ENCODE measurements around the gene RNLS. TPM values are rescaled to one million over a fixed set of nuclear protein-coding genes. Genes with fewer than 3 reads are reported as not detected.

RNLS gene
- total RNA-seq, 2 experiments from 2014 or later, result not detected

DNA sequence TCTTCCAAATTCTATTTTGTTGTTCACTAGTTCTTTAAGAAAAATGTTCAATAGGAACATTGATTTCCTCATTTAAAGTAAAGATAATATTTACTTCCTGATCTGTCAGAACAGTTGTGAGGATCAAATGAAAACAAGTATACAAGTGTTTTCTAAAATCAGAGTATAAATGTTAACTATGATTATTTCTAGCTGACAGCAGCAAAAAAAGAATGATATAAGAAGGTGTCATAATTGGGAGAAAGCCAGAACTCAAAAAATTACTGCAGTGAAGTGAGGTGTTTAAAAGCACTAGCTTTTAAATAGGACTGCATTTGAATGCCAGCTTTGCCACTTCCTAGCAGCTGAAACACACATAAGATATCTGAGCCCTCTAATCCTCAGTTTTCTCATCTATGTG lies 283.3 kb downstream of the RNLS start:
- Histone ChIP-seq H3K4me2 (ENCODE audit: low read length) (no peak overlapping the region), H3K36me3 (ENCODE audit: insufficient read depth, low read length) (no peaks in the 10 kb centered on the region; the same call in 1 of the 2 replicates), H3K9me3 (ENCODE audit: low read length) (0 out of 2 replicates have a peak, but pooled peaks cover 17% of the 10 kb centered on the region), H3K9me2 (ENCODE audit: insufficient read depth, low read length) (no peaks in the 10 kb centered on the region), H3K4me3 (ENCODE audit: low read depth, low read length, poor library complexity, severe bottlenecking) (no peak overlapping the region), H3K27ac (ENCODE audit: low read depth, low read length, poor library complexity, severe bottlenecking) (no peak overlapping the region), H2AFZ (ENCODE audit: low read length) (peak overlapping the region; percentile 66), H3K4me1 (ENCODE audit: insufficient read depth, low read length, poor library complexity, severe bottlenecking) (peaks cover 17% of the 10 kb centered on the region), H4K20me1 (ENCODE audit: insufficient read depth, low read length) (no peaks in the 10 kb centered on the region), H3K79me2 (ENCODE audit: insufficient read depth, low read depth, low read length) (no peaks in the 10 kb centered on the region)
- no TSS peak for BruUV-seq (replicated peaks)
- intact Hi-C loops (cut with micrococcal nuclease; ENCODE audit: unreplicated experiment), result no loop called here
- ChIA-PET POLR2A (interaction anchor here (0.5 to 2.1 kb wide), 7 partner anchors 10 to 203 kb away, joined by 3 to 14 read pairs (median 4); no protein-coding TSS in a partner anchor), CTCF (ENCODE audit: unreplicated experiment) (interaction anchor here (0.9 to 1.3 kb wide), 2 partner anchors 8 to 17 kb away, joined by 3 to 4 read pairs; no protein-coding TSS in a partner anchor)
- DNase-seq (ENCODE audit: low spot score), result no peak
- TF ChIP-seq EZH2phosphoT487 (IDR thresholded peaks at IDR 0.05; ENCODE audit: borderline replicate concordance, low read depth, low read length), result no peak
- TF ChIP-seq, protein P1, sequence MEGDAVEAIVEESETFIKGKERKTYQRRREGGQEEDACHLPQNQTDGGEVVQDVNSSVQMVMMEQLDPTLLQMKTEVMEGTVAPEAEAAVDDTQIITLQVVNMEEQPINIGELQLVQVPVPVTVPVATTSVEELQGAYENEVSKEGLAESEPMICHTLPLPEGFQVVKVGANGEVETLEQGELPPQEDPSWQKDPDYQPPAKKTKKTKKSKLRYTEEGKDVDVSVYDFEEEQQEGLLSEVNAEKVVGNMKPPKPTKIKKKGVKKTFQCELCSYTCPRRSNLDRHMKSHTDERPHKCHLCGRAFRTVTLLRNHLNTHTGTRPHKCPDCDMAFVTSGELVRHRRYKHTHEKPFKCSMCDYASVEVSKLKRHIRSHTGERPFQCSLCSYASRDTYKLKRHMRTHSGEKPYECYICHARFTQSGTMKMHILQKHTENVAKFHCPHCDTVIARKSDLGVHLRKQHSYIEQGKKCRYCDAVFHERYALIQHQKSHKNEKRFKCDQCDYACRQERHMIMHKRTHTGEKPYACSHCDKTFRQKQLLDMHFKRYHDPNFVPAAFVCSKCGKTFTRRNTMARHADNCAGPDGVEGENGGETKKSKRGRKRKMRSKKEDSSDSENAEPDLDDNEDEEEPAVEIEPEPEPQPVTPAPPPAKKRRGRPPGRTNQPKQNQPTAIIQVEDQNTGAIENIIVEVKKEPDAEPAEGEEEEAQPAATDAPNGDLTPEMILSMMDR (conservative IDR thresholded peaks at IDR 0.05; ENCODE audit: low read length), result no peak

DNA sequence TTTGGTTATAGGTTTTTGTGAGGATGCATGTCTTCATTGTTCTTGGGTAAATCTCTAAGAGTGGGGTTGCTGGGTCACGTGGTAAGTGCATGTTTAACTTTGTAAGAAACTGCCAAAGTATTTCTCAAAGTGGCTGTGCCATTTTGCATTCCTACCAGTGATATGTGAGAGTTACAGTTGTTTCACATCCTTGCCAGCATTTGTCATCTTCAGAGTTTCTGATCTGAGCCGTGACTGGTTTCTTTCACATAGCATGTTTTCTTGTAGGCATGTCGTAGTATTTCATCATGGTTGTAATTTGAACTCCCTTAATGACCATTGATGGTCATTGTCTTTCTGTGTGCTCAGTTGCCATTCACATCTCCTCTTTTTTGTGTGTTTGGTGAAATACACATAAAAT lies 286.0 kb downstream of the RNLS start:
- H3K36me3 ChIP-seq (ENCODE audit: insufficient read depth, low read length), result no peaks in the 10 kb centered on the region; the same call in 1 of the 2 replicates
- no peak overlapping the region for H3K4me2 ChIP-seq (ENCODE audit: low read length)
- TF ChIP-seq EZH2phosphoT487 (IDR thresholded peaks at IDR 0.05; ENCODE audit: borderline replicate concordance, low read depth, low read length), result no peak
- TF ChIP-seq, protein P1 (conservative IDR thresholded peaks at IDR 0.05; ENCODE audit: low read length), result no peak
- H4K20me1 ChIP-seq (ENCODE audit: insufficient read depth, low read length), result no peaks in the 10 kb centered on the region
- no peak overlapping the region for H3K4me3 ChIP-seq (ENCODE audit: low read depth, low read length, poor library complexity, severe bottlenecking)
- BruUV-seq (replicated peaks), result no TSS peak
- H2AFZ ChIP-seq (ENCODE audit: low read length), result 0 out of 2 replicates have a peak overlapping the region, but pooled peaks have one; percentile 0
- H3K9me2 ChIP-seq (ENCODE audit: insufficient read depth, low read length), result no peaks in the 10 kb centered on the region
- no peaks in the 10 kb centered on the region for H3K79me2 ChIP-seq (ENCODE audit: insufficient read depth, low read depth, low read length)
- DNase-seq (ENCODE audit: low spot score), result no peak
- no peak overlapping the region for H3K27ac ChIP-seq (ENCODE audit: low read depth, low read length, poor library complexity, severe bottlenecking)
- CTCF ChIA-PET (ENCODE audit: unreplicated experiment), result no interaction called here
- POLR2A ChIA-PET, result interaction anchor here (1.1 to 1.9 kb wide), 3 partner anchors 8 to 17 kb away, joined by 3 to 7 read pairs (median 5); no protein-coding TSS in a partner anchor
- H3K9me3 ChIP-seq (ENCODE audit: low read length), result 0 out of 2 replicates have a peak, but pooled peaks cover 17% of the 10 kb centered on the region
- intact Hi-C loops (cut with micrococcal nuclease; ENCODE audit: unreplicated experiment), result no loop called here
- peaks cover 22% of the 10 kb centered on the region for H3K4me1 ChIP-seq (ENCODE audit: insufficient read depth, low read length, poor library complexity, severe bottlenecking)

DNA sequence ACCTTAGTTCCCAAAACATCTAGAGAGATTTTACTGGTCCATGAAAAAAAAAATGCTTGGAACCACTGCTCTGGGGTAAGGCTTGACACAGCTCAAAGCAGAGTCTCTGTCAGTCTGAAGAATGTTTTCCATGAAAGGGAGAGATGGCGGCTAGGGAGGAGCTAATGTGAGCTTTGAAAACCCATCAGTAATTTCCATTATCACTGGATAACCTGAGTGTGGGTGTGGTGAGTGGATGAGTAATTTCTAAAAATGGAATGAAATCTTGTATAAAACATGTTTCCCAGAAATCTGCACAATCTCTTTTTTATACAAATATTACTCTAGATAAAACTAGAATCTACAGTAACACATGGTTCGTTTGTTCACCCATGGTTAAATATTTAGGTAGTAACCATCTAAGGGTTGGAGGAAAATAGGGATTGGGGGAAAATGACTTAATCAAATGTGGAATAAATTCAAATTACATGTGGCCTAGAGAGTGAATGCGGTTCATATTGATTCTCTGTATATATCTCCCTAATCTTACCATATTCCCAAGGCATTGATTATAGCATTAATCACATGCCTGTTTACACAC lies 289.4 kb downstream of the RNLS start:
- H3K9me2 ChIP-seq (ENCODE audit: insufficient read depth, low read length), result no peaks in the 10 kb centered on the region
- TF ChIP-seq, protein P1 (conservative IDR thresholded peaks at IDR 0.05; ENCODE audit: low read length), result no peak
- no peak for TF ChIP-seq EZH2phosphoT487 (IDR thresholded peaks at IDR 0.05; ENCODE audit: borderline replicate concordance, low read depth, low read length)
- H3K9me3 ChIP-seq (ENCODE audit: low read length), result 0 out of 2 replicates have a peak, but pooled peaks cover 14% of the 10 kb centered on the region
- no peak for DNase-seq (ENCODE audit: low spot score)
- H3K4me2 ChIP-seq (ENCODE audit: low read length), result no peak overlapping the region
- H3K36me3 ChIP-seq (ENCODE audit: insufficient read depth, low read length), result no peaks in the 10 kb centered on the region
- H3K27ac ChIP-seq (ENCODE audit: low read depth, low read length, poor library complexity, severe bottlenecking), result no peak overlapping the region
- CTCF ChIA-PET (ENCODE audit: unreplicated experiment), result interaction anchor here (1.1 kb wide), 1 partner anchor 96 kb away, joined by 4 read pairs; no protein-coding TSS in a partner anchor
- no peaks in the 10 kb centered on the region for H4K20me1 ChIP-seq (ENCODE audit: insufficient read depth, low read length)
- BruUV-seq (replicated peaks), result no TSS peak
- intact Hi-C loops (cut with micrococcal nuclease; ENCODE audit: unreplicated experiment), result loop anchor here (5.0 kb wide), 2 partner anchors 259 to 431 kb away; partner anchors contain the start of genes KLLN and PTEN
- H3K4me3 ChIP-seq (ENCODE audit: low read depth, low read length, poor library complexity, severe bottlenecking), result no peak overlapping the region
- H3K79me2 ChIP-seq (ENCODE audit: insufficient read depth, low read depth, low read length), result no peaks in the 10 kb centered on the region
- H3K4me1 ChIP-seq (ENCODE audit: insufficient read depth, low read length, poor library complexity, severe bottlenecking), result peaks cover 44% of the 10 kb centered on the region
- POLR2A ChIA-PET, result interaction anchor here (0.6 to 6.0 kb wide), 12 partner anchors 10 to 474 kb away, joined by 3 to 46 read pairs (median 3); no protein-coding TSS in a partner anchor
- H2AFZ ChIP-seq (ENCODE audit: low read length), result no peak overlapping the region

Measured in OCI-LY7 (cell line).